ENCODE measurements around the gene OR2T8.

Gene OR2T8

GRCh38 chr1:247919952-247920351 lies at the start of gene OR2T8:
OR2T8 (plus strand) TSS chr1:247920252; CDS start chr1:247921018, 766 bp downstream.
- H3K9me3 Mint-ChIP-seq: no peaks in the 10 kb centered on the region
- no peak within 1 kb of the TSS for H3K4me3 Mint-ChIP-seq
- H3K27me3 Mint-ChIP-seq: no peaks in the 10 kb centered on the region
- intact Hi-C loops (cut with micrococcal nuclease): no loop called here
- no peaks in the 10 kb centered on the region for H3K4me1 Mint-ChIP-seq (ENCODE audit: low read depth)
- H3K36me3 Mint-ChIP-seq (ENCODE audit: low read depth): no peaks in the 10 kb centered on the region
- H3K27ac Mint-ChIP-seq: no peak within 1 kb of the TSS

- Mint-ChIP-seq H3K4me1 (ENCODE audit: low read depth) (no peaks in the 10 kb centered on the region), H3K27me3 (no peaks in the 10 kb centered on the region), H3K4me3 (no peak overlapping the region), H3K9me3 (no peaks in the 10 kb centered on the region), H3K27ac (no peak overlapping the region), H3K36me3 (ENCODE audit: low read depth) (no peaks in the 10 kb centered on the region)
- intact Hi-C loops (cut with micrococcal nuclease): no loop called here
These were observed 36.7 kb upstream of the OR2T8 start for GRCh38 chr1:247883346-247883745.

GRCh38 chr1:247884797-247885413 lies 35.1 kb upstream of the OR2T8 start:
- H3K4me1 Mint-ChIP-seq (ENCODE audit: low read depth): no peaks in the 10 kb centered on the region
- H3K9me3 Mint-ChIP-seq: no peaks in the 10 kb centered on the region
- H3K4me3 Mint-ChIP-seq: no peak overlapping the region
- H3K27ac Mint-ChIP-seq: no peak overlapping the region
- intact Hi-C loops (cut with micrococcal nuclease): no loop called here
- H3K36me3 Mint-ChIP-seq (ENCODE audit: low read depth): no peaks in the 10 kb centered on the region
- no peaks in the 10 kb centered on the region for H3K27me3 Mint-ChIP-seq

- Mint-ChIP-seq H3K9me3 (peaks cover 13% of the 10 kb centered on the region), H3K27ac (no peak within 1 kb of the TSS), H3K36me3 (ENCODE audit: low read depth) (no peaks in the 10 kb centered on the region), H3K27me3 (no peaks in the 10 kb centered on the region), H3K4me1 (ENCODE audit: low read depth) (no peaks in the 10 kb centered on the region), H3K4me3 (no peak within 1 kb of the TSS)
- intact Hi-C loops (cut with micrococcal nuclease): no loop called here
These were observed 24.9 kb upstream of the OR2T8 start, which contains the start of gene OR2W3 for GRCh38 chr1:247895163-247895637. OR2W3 (plus strand) TSS chr1:247895587; CDS start chr1:247895587, 0 bp downstream.

GRCh38 chr1:247895976-247896375 lies 24.1 kb upstream of the OR2T8 start:
- Mint-ChIP-seq H3K27me3 (no peaks in the 10 kb centered on the region), H3K4me3 (no peak overlapping the region), H3K4me1 (ENCODE audit: low read depth) (no peaks in the 10 kb centered on the region), H3K36me3 (ENCODE audit: low read depth) (no peaks in the 10 kb centered on the region), H3K9me3 (peaks cover 13% of the 10 kb centered on the region), H3K27ac (no peak overlapping the region)
- intact Hi-C loops (cut with micrococcal nuclease): no loop called here

GRCh38 chr1:247904122-247904521 lies 15.9 kb upstream of the OR2T8 start:
- Mint-ChIP-seq H3K4me1 (ENCODE audit: low read depth) (peaks cover 16% of the 10 kb centered on the region), H3K27ac (no peak overlapping the region), H3K27me3 (peaks cover 2% of the 10 kb centered on the region), H3K36me3 (ENCODE audit: low read depth) (no peaks in the 10 kb centered on the region), H3K9me3 (no peaks in the 10 kb centered on the region), H3K4me3 (no peak overlapping the region)
- intact Hi-C loops (cut with micrococcal nuclease): no loop called here

- intact Hi-C loops (cut with micrococcal nuclease): no loop called here
- H3K9me3 Mint-ChIP-seq: no peaks in the 10 kb centered on the region
- H3K4me3 Mint-ChIP-seq: peak overlapping the region; percentile 45
- H3K36me3 Mint-ChIP-seq (ENCODE audit: low read depth): no peaks in the 10 kb centered on the region
- peaks cover 2% of the 10 kb centered on the region for H3K27me3 Mint-ChIP-seq
- no peak overlapping the region for H3K27ac Mint-ChIP-seq
- peaks cover 16% of the 10 kb centered on the region for H3K4me1 Mint-ChIP-seq (ENCODE audit: low read depth)
These were observed 14.9 kb upstream of the OR2T8 start for GRCh38 chr1:247905181-247905580.

GRCh38 chr1:247905910-247906503 lies 14.0 kb upstream of the OR2T8 start:
- H3K4me3 Mint-ChIP-seq: peak overlapping the region; percentile 76
- intact Hi-C loops (cut with micrococcal nuclease): no loop called here
- H3K27ac Mint-ChIP-seq: peak overlapping the region; percentile 82
- peaks cover 2% of the 10 kb centered on the region for H3K27me3 Mint-ChIP-seq
- H3K4me1 Mint-ChIP-seq (ENCODE audit: low read depth): peaks cover 16% of the 10 kb centered on the region
- H3K36me3 Mint-ChIP-seq (ENCODE audit: low read depth): no peaks in the 10 kb centered on the region
- no peaks in the 10 kb centered on the region for H3K9me3 Mint-ChIP-seq

GRCh38 chr1:247906504-247907047 lies 13.5 kb upstream of the OR2T8 start:
- Mint-ChIP-seq H3K27me3 (peaks cover 2% of the 10 kb centered on the region), H3K4me1 (ENCODE audit: low read depth) (peaks cover 16% of the 10 kb centered on the region), H3K4me3 (peak overlapping the region; percentile 76), H3K9me3 (no peaks in the 10 kb centered on the region), H3K36me3 (ENCODE audit: low read depth) (no peaks in the 10 kb centered on the region), H3K27ac (peak overlapping the region; percentile 82)
- intact Hi-C loops (cut with micrococcal nuclease): no loop called here

- Mint-ChIP-seq H3K9me3 (no peaks in the 10 kb centered on the region), H3K27me3 (peaks cover 2% of the 10 kb centered on the region), H3K36me3 (ENCODE audit: low read depth) (no peaks in the 10 kb centered on the region), H3K4me1 (ENCODE audit: low read depth) (peaks cover 16% of the 10 kb centered on the region), H3K27ac (no peak overlapping the region), H3K4me3 (no peak overlapping the region)
- intact Hi-C loops (cut with micrococcal nuclease): no loop called here
These were observed 11.3 kb upstream of the OR2T8 start for GRCh38 chr1:247908766-247909165.

- H3K4me3 Mint-ChIP-seq: no peak overlapping the region
- H3K27me3 Mint-ChIP-seq: no peaks in the 10 kb centered on the region
- intact Hi-C loops (cut with micrococcal nuclease): no loop called here
- no peaks in the 10 kb centered on the region for H3K4me1 Mint-ChIP-seq (ENCODE audit: low read depth)
- no peaks in the 10 kb centered on the region for H3K9me3 Mint-ChIP-seq
- H3K27ac Mint-ChIP-seq: no peak overlapping the region
- H3K36me3 Mint-ChIP-seq (ENCODE audit: low read depth): no peaks in the 10 kb centered on the region
These were observed 6.3 kb upstream of the OR2T8 start for GRCh38 chr1:247913786-247914185.

- Mint-ChIP-seq H3K27me3 (no peaks in the 10 kb centered on the region), H3K4me3 (no peak overlapping the region), H3K9me3 (no peaks in the 10 kb centered on the region), H3K36me3 (ENCODE audit: low read depth) (no peaks in the 10 kb centered on the region), H3K4me1 (ENCODE audit: low read depth) (no peaks in the 10 kb centered on the region), H3K27ac (no peak overlapping the region)
- intact Hi-C loops (cut with micrococcal nuclease): no loop called here
These were observed 5.0 kb upstream of the OR2T8 start for GRCh38 chr1:247914941-247915662.

GRCh38 chr1:247923941-247924340 lies 3.9 kb downstream of the OR2T8 start:
- Mint-ChIP-seq H3K27me3 (no peaks in the 10 kb centered on the region), H3K4me1 (ENCODE audit: low read depth) (no peaks in the 10 kb centered on the region), H3K4me3 (no peak overlapping the region), H3K27ac (no peak overlapping the region), H3K9me3 (no peaks in the 10 kb centered on the region), H3K36me3 (ENCODE audit: low read depth) (no peaks in the 10 kb centered on the region)
- intact Hi-C loops (cut with micrococcal nuclease): no loop called here

GRCh38 chr1:247924868-247925267 lies 4.8 kb downstream of the OR2T8 start, which contains the start of gene OR2AJ1:
OR2AJ1 (plus strand) TSS chr1:247924889; CDS start chr1:247933769, 8,880 bp downstream.
- no peaks in the 10 kb centered on the region for H3K4me1 Mint-ChIP-seq (ENCODE audit: low read depth)
- no peak within 1 kb of the TSS for H3K4me3 Mint-ChIP-seq
- no peaks in the 10 kb centered on the region for H3K36me3 Mint-ChIP-seq (ENCODE audit: low read depth)
- H3K27ac Mint-ChIP-seq: no peak within 1 kb of the TSS
- no peaks in the 10 kb centered on the region for H3K9me3 Mint-ChIP-seq
- intact Hi-C loops (cut with micrococcal nuclease): no loop called here
- H3K27me3 Mint-ChIP-seq: no peaks in the 10 kb centered on the region

Measured in dendritic cell treated with granulocyte-macrophage colony-stimulating factor and Interleukin-4, amounts not matched to agents 40 ng/mL and 50 ng/mL, for 4 days (primary cell).